Uterus (tissue), 2 donors: ENCODE results near the gene CCDC91.

Experiments
- POLR2A ChIP-seq, 2 donors: fragments of 450-650 bp; IDR thresholded peaks; one replicate each; pipeline ENCODE4 v1.6.1; 2016; ENCODE audit warnings: antibody characterized with exemption in 2 of 2, mild to moderate bottlenecking in 1 of 2, moderate library complexity in 1 of 2
- TF ChIP-seq, protein P1 (sequence below), 4 experiments: fragments of 200-600 bp in 2 of 4; fragments of 450-650 bp in 2 of 4; sonication (generic) in 2 of 4; IDR thresholded peaks; one replicate each; pipeline ENCODE4 v1.5.1; 2016 to 2019; ENCODE audit warnings: antibody characterized with exemption in 4 of 4, mild to moderate bottlenecking in 2 of 4, moderate library complexity in 1 of 4

DNA sequence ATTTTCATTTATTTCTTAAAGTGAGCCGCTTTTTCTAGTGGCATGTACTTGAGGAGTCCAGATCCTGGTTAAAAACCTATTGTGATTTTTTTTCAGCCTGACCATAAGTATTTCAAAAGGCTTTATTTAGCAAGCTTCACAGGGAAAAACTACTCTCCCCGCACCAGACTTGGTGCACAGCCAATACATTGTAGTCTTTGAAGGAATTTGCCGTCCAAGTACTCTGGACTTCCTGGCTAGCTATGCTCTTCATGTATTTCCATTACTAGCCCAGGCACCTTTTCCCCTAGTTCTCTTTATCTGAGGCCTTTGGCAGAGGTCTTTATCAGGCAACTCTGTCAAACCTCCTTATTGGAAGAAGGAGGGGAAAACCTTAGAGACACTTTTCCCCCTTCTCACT is 234.7 kb downstream of the CCDC91 start:
- TF ChIP-seq, protein P1, sequence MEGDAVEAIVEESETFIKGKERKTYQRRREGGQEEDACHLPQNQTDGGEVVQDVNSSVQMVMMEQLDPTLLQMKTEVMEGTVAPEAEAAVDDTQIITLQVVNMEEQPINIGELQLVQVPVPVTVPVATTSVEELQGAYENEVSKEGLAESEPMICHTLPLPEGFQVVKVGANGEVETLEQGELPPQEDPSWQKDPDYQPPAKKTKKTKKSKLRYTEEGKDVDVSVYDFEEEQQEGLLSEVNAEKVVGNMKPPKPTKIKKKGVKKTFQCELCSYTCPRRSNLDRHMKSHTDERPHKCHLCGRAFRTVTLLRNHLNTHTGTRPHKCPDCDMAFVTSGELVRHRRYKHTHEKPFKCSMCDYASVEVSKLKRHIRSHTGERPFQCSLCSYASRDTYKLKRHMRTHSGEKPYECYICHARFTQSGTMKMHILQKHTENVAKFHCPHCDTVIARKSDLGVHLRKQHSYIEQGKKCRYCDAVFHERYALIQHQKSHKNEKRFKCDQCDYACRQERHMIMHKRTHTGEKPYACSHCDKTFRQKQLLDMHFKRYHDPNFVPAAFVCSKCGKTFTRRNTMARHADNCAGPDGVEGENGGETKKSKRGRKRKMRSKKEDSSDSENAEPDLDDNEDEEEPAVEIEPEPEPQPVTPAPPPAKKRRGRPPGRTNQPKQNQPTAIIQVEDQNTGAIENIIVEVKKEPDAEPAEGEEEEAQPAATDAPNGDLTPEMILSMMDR (IDR thresholded peaks at IDR 0.05) = no peak
- no peak for TF ChIP-seq POLR2A (IDR thresholded peaks at IDR 0.05)
